Measurements from ENCODE around the gene MRPL58. TPM values are rescaled to one million over a fixed set of nuclear protein-coding genes. Genes with fewer than 3 reads are reported as not detected.

MRPL58 gene
- total RNA-seq, 1 experiment from 2014 or later, result 41.0 TPM

DNA sequence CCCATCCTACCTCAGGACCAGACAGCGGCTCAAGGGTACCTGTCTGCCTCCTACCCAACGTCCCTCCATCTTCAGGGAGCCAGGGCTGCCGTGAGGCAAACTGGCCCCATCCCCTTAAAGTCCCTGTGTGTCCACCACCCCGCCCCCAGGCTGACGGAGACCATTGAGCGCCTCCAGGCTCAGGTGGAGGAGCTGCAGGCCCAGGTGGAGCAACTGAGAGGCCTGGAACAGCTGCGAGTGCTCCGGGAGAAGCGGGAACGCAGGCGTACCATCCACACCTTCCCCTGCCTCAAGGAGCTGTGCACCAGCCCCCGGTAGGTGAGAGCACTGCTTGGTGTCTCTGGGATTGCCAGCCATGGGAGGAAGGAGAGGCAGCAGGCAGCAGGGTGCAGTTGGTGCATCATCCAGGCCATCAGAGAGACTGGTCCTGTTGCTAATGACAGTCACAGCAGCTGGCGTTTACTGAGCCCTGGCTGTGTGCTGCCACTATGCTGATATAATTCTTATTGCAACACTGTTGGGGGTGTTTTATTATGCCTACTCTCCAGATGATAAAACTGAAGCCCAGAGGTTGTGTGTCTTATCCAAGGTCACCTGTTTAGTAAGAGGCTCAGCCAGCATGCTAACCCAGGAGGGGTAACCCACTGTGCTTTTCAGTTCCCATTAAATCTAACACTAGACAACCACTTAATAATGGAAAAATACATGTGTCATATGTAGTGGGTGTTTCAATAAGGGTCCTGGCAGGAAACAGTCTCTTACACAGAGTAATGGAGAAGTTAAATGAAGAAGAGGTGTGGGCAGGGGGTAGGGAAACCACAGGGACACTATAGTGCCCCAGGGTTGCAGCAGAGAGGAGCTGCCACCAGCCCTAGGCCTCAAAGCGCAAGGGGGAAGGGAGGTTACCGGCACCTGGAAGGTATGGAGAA is 10.3 kb upstream of the MRPL58 start:
- Mint-ChIP-seq H3K4me3 (no peak overlapping the region), H3K27ac (peak overlapping the region in 1 of 3 experiments; percentile 54; a peak in 1 of 7 replicates), H3K27me3 (ENCODE audit: low read depth) (no peaks in the 10 kb centered on the region), H3K4me1 (no peaks in the 10 kb centered on the region), H3K36me3 (ENCODE audit: insufficient read depth in 1 of 3, low read depth in 3 of 3) (peaks cover 11 to 51% (median 40%) of the 10 kb centered on the region in 3 experiments; a peak in 6 of 7 replicates), H3K9me3 (no peaks in the 10 kb centered on the region)
- Histone ChIP-seq H2BK20ac (ENCODE audit: low read depth, low read length, poor library complexity, severe bottlenecking) (no peak overlapping the region), H3K9ac (ENCODE audit: extremely low read depth, insufficient read length, low read length) (no peak overlapping the region), H3K4me2 (ENCODE audit: insufficient read depth, insufficient read length, low read length) (no peak overlapping the region), H2AK5ac (ENCODE audit: insufficient read length, low read length) (no peak overlapping the region), H4K20me1 (ENCODE audit: control insufficient read depth, insufficient read depth, insufficient read length) (no peaks in the 10 kb centered on the region), H3K79me2 (ENCODE audit: insufficient read depth, low read length) (no peaks in the 10 kb centered on the region; the same call in 1 of the 2 replicates), H3K4ac (ENCODE audit: low read depth, low read length) (no peak overlapping the region), H3K23me2 (ENCODE audit: insufficient read length, low read depth, low read length, poor library complexity, severe bottlenecking) (no peaks in the 10 kb centered on the region), H3K56ac (ENCODE audit: insufficient read length, low read depth, low read length) (no peak overlapping the region), H4K5ac (ENCODE audit: insufficient read length, low read depth, low read length) (no peak overlapping the region), H3K27me3 (ENCODE audit: insufficient read depth, low read length) (no peaks in the 10 kb centered on the region), H3K23ac (ENCODE audit: insufficient read length, low read depth, low read length) (no peak overlapping the region), H3K4me1 (ENCODE audit: insufficient read depth, low read length) (no peaks in the 10 kb centered on the region), H3K14ac (ENCODE audit: insufficient read depth, low read length) (no peak overlapping the region), H2AFZ (ENCODE audit: low read length) (no peak overlapping the region), H2BK5ac (ENCODE audit: insufficient read length, low read length) (no peak overlapping the region), H2BK120ac (ENCODE audit: low read depth, low read length, poor library complexity, severe bottlenecking) (no peak overlapping the region), H3T11ph (ENCODE audit: low read length) (no peak overlapping the region), H3K18ac (ENCODE audit: insufficient read length, low read depth, low read length) (no peak overlapping the region), H4K91ac (ENCODE audit: insufficient read length, low read depth, low read length) (no peak overlapping the region), H2BK12ac (ENCODE audit: insufficient read length, low read depth, low read length) (no peak overlapping the region), H4K8ac (replicated peaks; ENCODE audit: insufficient read length, low read depth, low read length) (no peak overlapping the region), H2BK15ac (ENCODE audit: low read depth, low read length) (no peak overlapping the region), H3K27ac (ENCODE audit: insufficient read length, low read depth, low read length) (no peak overlapping the region), H3K79me1 (ENCODE audit: insufficient read depth, low read depth, low read length, poor library complexity, severe bottlenecking) (no peaks in the 10 kb centered on the region), H3K9me3 (ENCODE audit: control insufficient read depth, low read depth, low read length) (no peaks in the 10 kb centered on the region)
- no CpG with 5 or more reads among the region's 15 CpGs for WGBS (ENCODE audit: extremely low coverage, insufficient read length, low lambda C conversion rate)
- DNase-seq, result no peak
- TF ChIP-seq, protein P1, sequence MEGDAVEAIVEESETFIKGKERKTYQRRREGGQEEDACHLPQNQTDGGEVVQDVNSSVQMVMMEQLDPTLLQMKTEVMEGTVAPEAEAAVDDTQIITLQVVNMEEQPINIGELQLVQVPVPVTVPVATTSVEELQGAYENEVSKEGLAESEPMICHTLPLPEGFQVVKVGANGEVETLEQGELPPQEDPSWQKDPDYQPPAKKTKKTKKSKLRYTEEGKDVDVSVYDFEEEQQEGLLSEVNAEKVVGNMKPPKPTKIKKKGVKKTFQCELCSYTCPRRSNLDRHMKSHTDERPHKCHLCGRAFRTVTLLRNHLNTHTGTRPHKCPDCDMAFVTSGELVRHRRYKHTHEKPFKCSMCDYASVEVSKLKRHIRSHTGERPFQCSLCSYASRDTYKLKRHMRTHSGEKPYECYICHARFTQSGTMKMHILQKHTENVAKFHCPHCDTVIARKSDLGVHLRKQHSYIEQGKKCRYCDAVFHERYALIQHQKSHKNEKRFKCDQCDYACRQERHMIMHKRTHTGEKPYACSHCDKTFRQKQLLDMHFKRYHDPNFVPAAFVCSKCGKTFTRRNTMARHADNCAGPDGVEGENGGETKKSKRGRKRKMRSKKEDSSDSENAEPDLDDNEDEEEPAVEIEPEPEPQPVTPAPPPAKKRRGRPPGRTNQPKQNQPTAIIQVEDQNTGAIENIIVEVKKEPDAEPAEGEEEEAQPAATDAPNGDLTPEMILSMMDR (conservative IDR thresholded peaks at IDR 0.05), result no peak
